Panc1 (cell line): Measurements from ENCODE around the gene KLC4. TPM values are rescaled to one million over a fixed set of nuclear protein-coding genes. Genes with fewer than 3 reads are reported as not detected.
A peak's percentile ranks its signal among the peaks of the same experiment; 100 is the strongest.
"Not testable (repeated sequence)": the region's sequence is repeated elsewhere in the genome, so short reads cannot be mapped to it uniquely, and the experiment has no call there.

Experiments used
- ATAC-seq: fragments of 200-7000 bp; cut with Tn5 transposase; 2 replicates; pipeline ENCODE4 v1.9.1; 2020; ENCODE audit warnings: mild to moderate bottlenecking, moderate library complexity
- BruUV-seq: library from RNA; stranded (reverse); fragments of 400-500 nt; replicated peaks from 2 replicates; lab custom pipeline; 2021; lab: Mats Ljungman, UMichigan
- CTCF ChIA-PET: fragments of 300-600 bp; sonication (Branson Sonifier 250); formaldehyde crosslinking; loops from one replicate; lab custom pipeline; 2022; ENCODE audit warnings: antibody characterized with exemption; lab: Charles Lee
- POLR2A ChIA-PET: fragments of 300-600 bp; sonication (Branson Sonifier 250); formaldehyde crosslinking; loops from one replicate; lab custom pipeline; 2022; ENCODE audit warnings: antibody characterized with exemption; lab: Charles Lee
- DNase-seq: peaks from one replicate; pipeline ENCODE4 v3.0.0-alpha.2; 2010; ENCODE audit warnings: low read depth, low spot score
- H3K27ac ChIP-seq: 2 replicates; pipeline ENCODE4 v1.5.1; 2011; ENCODE audit warnings: mild to moderate bottlenecking, low read length, inconsistent platforms
- H3K27me3 ChIP-seq: fragments of 200-500 bp; sonication (Bioruptor generic); 2 replicates; pipeline ENCODE4 v1.6.0; 2014; ENCODE audit warnings: low read length, inconsistent platforms; ENCODE audit not compliant: control insufficient read depth, insufficient read depth
- H3K36me3 ChIP-seq: fragments of 200-500 bp; sonication (Bioruptor generic); 2 replicates; pipeline ENCODE4 v1.5.1; 2014; ENCODE audit warnings: inconsistent platforms, mild to moderate bottlenecking, low read length, moderate library complexity; ENCODE audit not compliant: control insufficient read depth, insufficient read depth
- H3K4me1 ChIP-seq: 2 replicates; pipeline ENCODE4 v1.5.1; 2011; ENCODE audit warnings: inconsistent platforms, mild to moderate bottlenecking, low read length, moderate library complexity; ENCODE audit not compliant: control insufficient read depth, insufficient read depth
- H3K4me3 ChIP-seq, 2 experiments: 2 replicates each; pipeline ENCODE4 v1.5.1; 2011 to 2012; ENCODE audit warnings: low read depth in 2 of 2, low read length in 2 of 2, mild to moderate bottlenecking in 2 of 2, inconsistent platforms in 1 of 2, moderate library complexity in 1 of 2
- H3K9me3 ChIP-seq: fragments of 200-500 bp; sonication (Bioruptor generic); 2 replicates; pipeline ENCODE4 v1.5.1; 2014; ENCODE audit warnings: low read depth, mild to moderate bottlenecking, inconsistent platforms, low read length, moderate library complexity; ENCODE audit not compliant: control insufficient read depth, insufficient read depth
- POLR2AphosphoS5 ChIP-seq: IDR thresholded peaks from 2 replicates; pipeline ENCODE4 v1.6.1; 2012; ENCODE audit warnings: mild to moderate bottlenecking, low read depth, low read length, moderate library complexity
- SIN3A ChIP-seq: IDR thresholded peaks from 2 replicates; pipeline ENCODE4 v1.6.1; 2012; ENCODE audit warnings: low read depth, mild to moderate bottlenecking, low read length, moderate library complexity, borderline replicate concordance; ENCODE audit not compliant: insufficient read depth
- TCF7L2 ChIP-seq: IDR thresholded peaks from 2 replicates; pipeline ENCODE4 v1.6.1; 2011; ENCODE audit warnings: mild to moderate bottlenecking, low read depth, low read length, inconsistent platforms
- in situ Hi-C: cut with HindIII; loops from 2 replicates; pipeline ENCODE4 v1.10.0; 2016; ENCODE audit warnings: low sequenced_read_pairs, low pct_unique_long_range_greater_than_20kb
- intact Hi-C: fragments of 100-400 bp; cut with micrococcal nuclease; formaldehyde crosslinking; loops from one replicate; pipeline ENCODE4 v1.10.0; 2022; ENCODE audit not compliant: unreplicated experiment
- total RNA-seq: library from RNA; stranded (reverse); gene quantifications from one replicate; pipeline ENCODE4 v1.2.1, GENCODE V29; 2021; ENCODE audit not compliant: unreplicated experiment
- TF ChIP-seq, protein P1 (sequence below), 2 experiments: IDR thresholded peaks; 2 replicates each; pipeline ENCODE4 v1.6.1; 2011 to 2012; ENCODE audit warnings: low read depth in 2 of 2, control low read depth in 1 of 2, low read length in 1 of 2, mild to moderate bottlenecking in 1 of 2, moderate library complexity in 1 of 2; ENCODE audit not compliant: insufficient read depth in 1 of 2
- TF ChIP-seq, protein P2 (sequence below): fragments of 450-650 bp; IDR thresholded peaks from 2 replicates; pipeline ENCODE4 v1.5.1; 2017; ENCODE audit warnings: mild to moderate bottlenecking

KLC4 gene
- total RNA-seq, 1 experiment from 2014 or later: 22.6 TPM

DNA sequence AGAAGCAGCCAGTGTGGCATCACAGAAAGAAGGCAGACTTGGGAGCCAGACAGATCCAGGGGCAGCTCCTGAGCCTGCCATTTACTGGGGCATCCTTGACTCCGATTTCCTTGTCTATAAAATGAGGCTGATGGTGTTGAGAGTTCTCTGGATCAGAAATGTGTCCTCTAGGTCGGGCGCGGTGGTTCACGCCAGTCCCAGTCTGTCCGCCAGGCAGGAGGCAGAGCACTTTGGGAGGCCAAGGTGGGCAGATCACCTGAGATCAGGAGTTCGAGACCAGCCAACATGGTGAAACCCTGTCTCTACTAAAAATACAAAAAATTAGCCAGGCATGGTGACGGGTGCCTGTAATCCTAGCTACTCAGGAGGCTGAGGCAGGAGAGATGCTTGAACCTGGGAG is 58.0 kb downstream of the KLC4 start:
- intact Hi-C loops, DNase-seq, H3K27ac ChIP-seq, H3K36me3 ChIP-seq, H3K4me3 ChIP-seq, CTCF ChIA-PET, in situ Hi-C loops, H3K27me3 ChIP-seq, POLR2A ChIA-PET, H3K9me3 ChIP-seq, ATAC-seq, BruUV-seq: not testable (repeated sequence)
- peaks cover 59% of the 10 kb centered on the region for H3K4me1 ChIP-seq

DNA sequence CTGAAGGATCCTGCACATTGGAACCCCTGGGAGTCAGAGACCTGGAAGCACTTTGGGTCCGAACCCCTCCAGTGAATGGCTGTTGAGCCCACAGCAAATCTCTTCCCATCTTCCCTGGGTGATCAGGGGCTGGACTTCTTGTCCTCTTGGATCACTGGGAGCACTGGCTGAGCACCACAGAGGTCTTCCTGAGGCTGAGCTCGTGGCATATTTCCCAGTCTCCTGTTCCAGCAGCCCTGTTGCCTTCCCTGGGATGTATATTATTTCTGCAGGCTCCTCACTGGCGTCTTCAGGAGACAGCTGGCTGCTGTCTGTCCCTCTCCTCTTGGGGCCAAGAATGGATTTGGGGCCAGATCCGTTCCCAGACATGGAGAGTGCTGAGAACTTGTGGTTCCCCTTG is 60.1 kb downstream of the KLC4 start:
- CTCF ChIA-PET: no interaction called here
- no peak overlapping the region for H3K4me3 ChIP-seq
- no peaks in the 10 kb centered on the region for H3K27me3 ChIP-seq
- no TSS peak for BruUV-seq
- DNase-seq (no peak), ATAC-seq (no peak)
- H3K27ac ChIP-seq: peak overlapping the region; percentile 8; the same call in 1 of the 2 replicates
- in situ Hi-C loops: no loop called here
- TF ChIP-seq, protein P1, sequence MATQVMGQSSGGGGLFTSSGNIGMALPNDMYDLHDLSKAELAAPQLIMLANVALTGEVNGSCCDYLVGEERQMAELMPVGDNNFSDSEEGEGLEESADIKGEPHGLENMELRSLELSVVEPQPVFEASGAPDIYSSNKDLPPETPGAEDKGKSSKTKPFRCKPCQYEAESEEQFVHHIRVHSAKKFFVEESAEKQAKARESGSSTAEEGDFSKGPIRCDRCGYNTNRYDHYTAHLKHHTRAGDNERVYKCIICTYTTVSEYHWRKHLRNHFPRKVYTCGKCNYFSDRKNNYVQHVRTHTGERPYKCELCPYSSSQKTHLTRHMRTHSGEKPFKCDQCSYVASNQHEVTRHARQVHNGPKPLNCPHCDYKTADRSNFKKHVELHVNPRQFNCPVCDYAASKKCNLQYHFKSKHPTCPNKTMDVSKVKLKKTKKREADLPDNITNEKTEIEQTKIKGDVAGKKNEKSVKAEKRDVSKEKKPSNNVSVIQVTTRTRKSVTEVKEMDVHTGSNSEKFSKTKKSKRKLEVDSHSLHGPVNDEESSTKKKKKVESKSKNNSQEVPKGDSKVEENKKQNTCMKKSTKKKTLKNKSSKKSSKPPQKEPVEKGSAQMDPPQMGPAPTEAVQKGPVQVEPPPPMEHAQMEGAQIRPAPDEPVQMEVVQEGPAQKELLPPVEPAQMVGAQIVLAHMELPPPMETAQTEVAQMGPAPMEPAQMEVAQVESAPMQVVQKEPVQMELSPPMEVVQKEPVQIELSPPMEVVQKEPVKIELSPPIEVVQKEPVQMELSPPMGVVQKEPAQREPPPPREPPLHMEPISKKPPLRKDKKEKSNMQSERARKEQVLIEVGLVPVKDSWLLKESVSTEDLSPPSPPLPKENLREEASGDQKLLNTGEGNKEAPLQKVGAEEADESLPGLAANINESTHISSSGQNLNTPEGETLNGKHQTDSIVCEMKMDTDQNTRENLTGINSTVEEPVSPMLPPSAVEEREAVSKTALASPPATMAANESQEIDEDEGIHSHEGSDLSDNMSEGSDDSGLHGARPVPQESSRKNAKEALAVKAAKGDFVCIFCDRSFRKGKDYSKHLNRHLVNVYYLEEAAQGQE (IDR thresholded peaks at IDR 0.05; ENCODE audit: insufficient read depth in 1 of 2, low read depth in 2 of 2, low read length in 1 of 2): no peak
- TF ChIP-seq SIN3A (no peak), POLR2AphosphoS5 (no peak), TCF7L2 (no peak)
- TF ChIP-seq, protein P2, sequence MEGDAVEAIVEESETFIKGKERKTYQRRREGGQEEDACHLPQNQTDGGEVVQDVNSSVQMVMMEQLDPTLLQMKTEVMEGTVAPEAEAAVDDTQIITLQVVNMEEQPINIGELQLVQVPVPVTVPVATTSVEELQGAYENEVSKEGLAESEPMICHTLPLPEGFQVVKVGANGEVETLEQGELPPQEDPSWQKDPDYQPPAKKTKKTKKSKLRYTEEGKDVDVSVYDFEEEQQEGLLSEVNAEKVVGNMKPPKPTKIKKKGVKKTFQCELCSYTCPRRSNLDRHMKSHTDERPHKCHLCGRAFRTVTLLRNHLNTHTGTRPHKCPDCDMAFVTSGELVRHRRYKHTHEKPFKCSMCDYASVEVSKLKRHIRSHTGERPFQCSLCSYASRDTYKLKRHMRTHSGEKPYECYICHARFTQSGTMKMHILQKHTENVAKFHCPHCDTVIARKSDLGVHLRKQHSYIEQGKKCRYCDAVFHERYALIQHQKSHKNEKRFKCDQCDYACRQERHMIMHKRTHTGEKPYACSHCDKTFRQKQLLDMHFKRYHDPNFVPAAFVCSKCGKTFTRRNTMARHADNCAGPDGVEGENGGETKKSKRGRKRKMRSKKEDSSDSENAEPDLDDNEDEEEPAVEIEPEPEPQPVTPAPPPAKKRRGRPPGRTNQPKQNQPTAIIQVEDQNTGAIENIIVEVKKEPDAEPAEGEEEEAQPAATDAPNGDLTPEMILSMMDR: no peak
- H3K4me1 ChIP-seq: peaks cover 54% of the 10 kb centered on the region
- no peaks in the 10 kb centered on the region for H3K36me3 ChIP-seq
- POLR2A ChIA-PET: no interaction called here
- intact Hi-C loops: no loop called here
- no peaks in the 10 kb centered on the region for H3K9me3 ChIP-seq

DNA sequence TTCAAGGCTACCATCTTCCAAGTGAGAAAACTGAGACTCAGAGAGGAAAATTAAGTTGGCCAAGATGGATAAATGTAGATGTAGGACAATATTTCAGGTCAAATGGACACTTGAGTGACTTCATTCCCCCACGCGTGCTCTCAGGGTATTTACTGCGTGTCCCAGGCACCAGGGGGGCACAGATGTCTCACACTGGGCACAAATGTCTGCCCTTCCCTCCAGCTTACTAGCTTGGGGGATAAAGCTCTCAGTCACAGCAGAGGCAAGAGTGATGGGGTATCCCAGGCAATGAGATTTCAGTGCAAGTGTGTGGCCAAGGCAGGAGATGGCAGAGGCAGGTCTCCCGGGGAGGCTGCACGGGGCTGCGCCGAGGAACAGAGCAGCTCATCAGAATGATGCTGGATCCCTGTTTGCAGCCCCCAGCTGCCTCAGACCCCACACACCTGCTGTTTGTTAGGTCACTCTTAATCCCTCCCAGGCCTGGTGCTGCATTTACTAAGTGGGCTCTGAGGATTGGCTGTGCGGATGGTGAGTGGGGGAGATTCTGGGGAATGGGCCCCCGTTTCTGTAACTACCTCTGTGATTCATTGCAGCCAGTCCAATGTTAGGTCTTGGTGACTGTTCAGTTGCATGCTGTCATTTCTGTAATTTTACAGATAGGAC is 60.8 kb downstream of the KLC4 start:
- BruUV-seq: TSS peak; percentile 35
- POLR2A ChIA-PET: no interaction called here

More for the DNA sequence above, 60.8 kb downstream of the KLC4 start:
- H3K4me1 ChIP-seq: peaks cover 55% of the 10 kb centered on the region
- CTCF ChIA-PET: no interaction called here
- no peaks in the 10 kb centered on the region for H3K9me3 ChIP-seq
- intact Hi-C loops (no loop called here), in situ Hi-C loops (no loop called here)
- DNase-seq (no peak), ATAC-seq (no peak)
- no peak overlapping the region for H3K4me3 ChIP-seq
- peak overlapping the region; percentile 83 for H3K27ac ChIP-seq
- no peaks in the 10 kb centered on the region for H3K36me3 ChIP-seq
- H3K27me3 ChIP-seq: no peaks in the 10 kb centered on the region
- TF ChIP-seq TCF7L2 (no peak), SIN3A (no peak), POLR2AphosphoS5 (no peak)
- TF ChIP-seq, protein P2: no peak
- TF ChIP-seq, protein P1 (IDR thresholded peaks at IDR 0.05; ENCODE audit: insufficient read depth in 1 of 2, low read depth in 2 of 2, low read length in 1 of 2): no peak
